AG04450 (cell line): ENCODE measurements around the gene HES2. TPM values are rescaled to one million over a fixed set of nuclear protein-coding genes. Genes with fewer than 3 reads are reported as not detected.

Source experiments
- CTCF ChIA-PET: fragments of 300-600, 350-600 bp; formaldehyde crosslinking; extraction: SDS; loops from one replicate; lab custom pipeline; 2022; ENCODE audit warnings: antibody characterized with exemption, inconsistent platforms; lab: Charles Lee
- POLR2A ChIA-PET: fragments of 350-600 bp; formaldehyde crosslinking; extraction: SDS; loops from one replicate; lab custom pipeline; 2021; ENCODE audit warnings: antibody characterized with exemption, inconsistent platforms; lab: Yijun Ruan, JAX
- DNase-seq: peaks from one replicate; pipeline ENCODE4 v3.0.0-alpha.2; 2011; ENCODE audit warnings: low read depth, low spot score
- H3K27ac ChIP-seq: one replicate; pipeline ENCODE4 v1.5.1; 2012; ENCODE audit warnings: low read depth, low read length, control low read depth
- H3K27me3 ChIP-seq: one replicate; pipeline ENCODE4 v1.6.0; 2012; ENCODE audit warnings: low read length; ENCODE audit not compliant: control insufficient read depth, insufficient read depth
- H3K4me3 ChIP-seq: 2 replicates; pipeline ENCODE4 v1.5.1; 2011; ENCODE audit warnings: mild to moderate bottlenecking, low read depth, low read length, control low read depth
- H3K9me3 ChIP-seq: 2 replicates; pipeline ENCODE4 v1.5.1; 2012; ENCODE audit warnings: low read length; ENCODE audit not compliant: control insufficient read depth, insufficient read depth
- polyA plus RNA-seq: library from polyadenylated mRNA; depleted of rRNA; stranded (reverse); fragments of >200 nt; gene quantifications from 2 replicates; pipeline ENCODE4 v1.2.3, GENCODE V29; 2011
- TF ChIP-seq, protein P1 (sequence below): IDR thresholded peaks from 2 replicates; pipeline ENCODE4 v1.5.1; 2011; ENCODE audit warnings: low read depth, low read length, control low read depth, inconsistent platforms

HES2 gene
- polyA plus RNA-seq, 1 experiment, result not detected

DNA sequence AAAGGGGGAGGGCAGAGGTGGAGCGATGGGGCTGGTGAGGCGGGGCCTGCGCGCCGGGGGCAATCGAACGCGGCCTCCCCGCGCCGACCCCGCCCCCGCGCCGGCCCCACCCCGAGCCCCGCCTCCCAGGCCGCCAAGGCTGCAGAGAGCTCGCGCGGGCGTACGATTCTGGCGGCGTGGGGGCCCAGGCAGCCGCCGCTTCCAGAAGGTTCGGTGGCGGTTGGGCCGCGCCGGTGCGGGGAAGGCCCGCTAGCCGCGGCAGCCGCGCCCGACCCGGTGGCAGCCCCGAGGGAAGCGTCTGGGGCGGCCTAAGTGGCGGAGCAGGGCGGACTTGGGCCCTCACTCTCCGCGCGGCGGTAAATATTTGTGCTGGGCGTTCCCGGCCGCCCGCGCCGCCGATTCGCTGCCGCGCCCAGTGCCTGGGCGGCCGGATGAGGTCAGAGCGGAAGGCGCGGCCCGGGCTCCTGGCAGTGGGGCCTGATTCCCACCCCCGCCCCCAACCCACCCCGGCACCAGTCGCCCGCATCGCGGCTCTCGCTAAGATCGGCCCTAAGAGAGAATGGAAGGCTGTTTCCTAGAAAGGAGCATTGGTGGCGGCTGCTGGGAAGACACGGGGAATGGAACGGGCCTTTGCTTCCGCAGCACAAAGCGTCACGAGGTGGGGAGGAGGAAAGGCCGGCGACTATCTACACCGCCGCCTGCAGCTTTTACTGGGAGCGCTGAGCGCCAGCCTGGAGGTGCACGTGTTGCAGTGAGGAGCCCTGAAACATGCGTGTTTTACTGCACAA lies 26.1 kb downstream of the HES2 start, which contains the start of gene ACOT7:
Gene ACOT7, minus strand, starts transcription at position 368 of the 788 bp plus-strand sequence. CDS start 368 bp downstream, outside the sequence.
- peak within 1 kb of the TSS; percentile 68 for H3K4me3 ChIP-seq
- CTCF ChIA-PET, result interaction anchor here (0.6 to 2.4 kb wide), 9 partner anchors 11 to 208 kb away, joined by 3 to 18 read pairs (median 3); no protein-coding TSS in a partner anchor
- H3K9me3 ChIP-seq, result no peaks in the 10 kb centered on the region
- H3K27ac ChIP-seq, result peak within 1 kb of the TSS; percentile 93
- H3K27me3 ChIP-seq, result peaks cover 4% of the 10 kb centered on the region
- DNase-seq, result peak; percentile 36
- POLR2A ChIA-PET, result interaction anchor here (0.5 to 1.4 kb wide), 5 partner anchors 10 to 215 kb away, joined by 3 to 6 read pairs (median 3); no protein-coding TSS in a partner anchor
- TF ChIP-seq, protein P1, sequence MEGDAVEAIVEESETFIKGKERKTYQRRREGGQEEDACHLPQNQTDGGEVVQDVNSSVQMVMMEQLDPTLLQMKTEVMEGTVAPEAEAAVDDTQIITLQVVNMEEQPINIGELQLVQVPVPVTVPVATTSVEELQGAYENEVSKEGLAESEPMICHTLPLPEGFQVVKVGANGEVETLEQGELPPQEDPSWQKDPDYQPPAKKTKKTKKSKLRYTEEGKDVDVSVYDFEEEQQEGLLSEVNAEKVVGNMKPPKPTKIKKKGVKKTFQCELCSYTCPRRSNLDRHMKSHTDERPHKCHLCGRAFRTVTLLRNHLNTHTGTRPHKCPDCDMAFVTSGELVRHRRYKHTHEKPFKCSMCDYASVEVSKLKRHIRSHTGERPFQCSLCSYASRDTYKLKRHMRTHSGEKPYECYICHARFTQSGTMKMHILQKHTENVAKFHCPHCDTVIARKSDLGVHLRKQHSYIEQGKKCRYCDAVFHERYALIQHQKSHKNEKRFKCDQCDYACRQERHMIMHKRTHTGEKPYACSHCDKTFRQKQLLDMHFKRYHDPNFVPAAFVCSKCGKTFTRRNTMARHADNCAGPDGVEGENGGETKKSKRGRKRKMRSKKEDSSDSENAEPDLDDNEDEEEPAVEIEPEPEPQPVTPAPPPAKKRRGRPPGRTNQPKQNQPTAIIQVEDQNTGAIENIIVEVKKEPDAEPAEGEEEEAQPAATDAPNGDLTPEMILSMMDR, result peak; percentile 37; the same call in 1 of the 2 replicates

DNA sequence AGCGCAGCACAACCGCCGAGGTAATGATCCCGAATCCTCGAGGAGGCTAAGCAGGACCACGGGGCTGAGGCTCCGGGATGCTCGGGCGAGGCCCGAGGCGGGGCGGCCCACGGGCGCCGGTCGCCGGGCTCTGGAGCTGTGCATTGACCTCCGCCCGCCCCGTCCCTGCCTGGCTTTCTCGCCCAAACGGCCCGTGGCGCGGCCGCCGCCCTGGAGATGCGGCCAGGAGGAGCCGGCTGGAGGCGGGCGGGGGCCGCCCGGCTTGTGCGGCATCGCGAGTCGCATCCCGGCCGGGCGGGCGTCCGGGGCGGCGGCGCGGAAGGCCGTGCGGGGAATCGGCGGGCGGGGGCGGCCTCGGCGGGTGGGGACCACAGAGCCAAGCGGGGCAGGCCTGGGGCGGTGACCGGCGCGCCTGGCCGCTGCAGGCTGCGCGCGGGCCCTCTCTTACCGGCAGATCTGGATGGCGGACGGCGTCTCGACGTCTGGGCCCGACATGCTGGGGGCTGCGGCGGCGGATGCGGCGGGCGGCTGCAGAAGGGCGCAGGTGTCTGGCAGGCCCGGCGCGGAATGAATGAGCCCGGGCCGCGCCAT lies 26.8 kb downstream of the HES2 start:
- CTCF ChIA-PET, result interaction anchor here (0.6 to 1.3 kb wide), 5 partner anchors 10 to 93 kb away, joined by 3 to 5 read pairs (median 3); no protein-coding TSS in a partner anchor

DNA sequence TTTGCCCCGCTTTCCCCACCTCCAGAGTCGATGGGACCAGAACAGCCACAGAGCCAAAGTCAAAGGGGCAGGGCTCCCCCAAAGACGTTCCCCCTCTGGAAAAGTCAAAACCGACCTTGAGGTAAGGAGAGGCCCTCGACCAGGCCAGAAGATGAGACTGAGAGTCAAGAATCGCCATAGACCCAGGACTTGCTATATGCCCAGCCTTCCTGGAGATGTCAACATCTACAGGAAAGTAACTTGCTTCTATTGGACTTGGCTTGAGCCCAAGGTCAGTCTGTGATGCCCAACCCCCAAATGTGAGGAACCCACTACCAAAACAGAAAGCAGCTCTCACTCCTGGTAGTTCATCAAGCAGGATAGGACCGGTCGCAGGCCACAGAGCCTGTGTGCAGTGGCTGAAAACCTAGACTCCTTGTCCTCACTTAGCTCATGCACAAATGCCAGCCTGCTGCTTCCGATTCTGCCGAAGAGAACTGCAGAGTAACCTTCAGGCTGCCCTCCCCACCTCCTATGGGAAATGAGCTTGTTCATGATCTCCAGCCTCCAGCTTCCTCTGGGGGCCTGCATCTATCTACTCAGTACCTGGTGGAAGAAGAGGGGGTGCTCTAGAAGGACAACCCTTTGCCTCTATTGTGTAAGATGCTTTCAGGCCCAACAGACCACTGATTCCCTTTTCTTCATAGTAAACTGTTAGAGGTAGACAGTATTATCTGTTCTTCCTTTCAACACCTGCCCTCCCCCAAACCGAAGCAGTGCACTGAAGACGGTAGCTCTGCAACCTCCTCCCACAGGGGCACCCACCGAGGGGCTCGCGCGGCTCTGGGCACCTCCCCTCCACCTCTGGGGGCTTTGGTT lies 27.5 kb downstream of the HES2 start:
- H3K9me3 ChIP-seq, result no peaks in the 10 kb centered on the region
- H3K4me3 ChIP-seq, result peak overlapping the region; percentile 68
- peaks cover 4% of the 10 kb centered on the region for H3K27me3 ChIP-seq
- POLR2A ChIA-PET, result interaction anchor here (0.6 kb wide), 2 partner anchors 30 to 147 kb away, joined by 3 read pairs; no protein-coding TSS in a partner anchor
- no peak for DNase-seq
- CTCF ChIA-PET, result interaction anchor here (0.7 to 1.3 kb wide), 4 partner anchors 10 to 46 kb away, joined by 3 to 5 read pairs (median 4); no protein-coding TSS in a partner anchor
- no peak overlapping the region for H3K27ac ChIP-seq
- TF ChIP-seq, protein P1, result no peak

More for the DNA sequence above, 26.8 kb downstream of the HES2 start:
- Histone ChIP-seq H3K4me3 (peak overlapping the region; percentile 68), H3K27me3 (peaks cover 4% of the 10 kb centered on the region), H3K9me3 (no peaks in the 10 kb centered on the region), H3K27ac (no peak overlapping the region)
- TF ChIP-seq, protein P1, result no peak
- no peak for DNase-seq
- POLR2A ChIA-PET, result interaction anchor here (0.5 to 1.3 kb wide), 3 partner anchors 9 to 216 kb away, joined by 3 to 5 read pairs (median 3); no protein-coding TSS in a partner anchor

DNA sequence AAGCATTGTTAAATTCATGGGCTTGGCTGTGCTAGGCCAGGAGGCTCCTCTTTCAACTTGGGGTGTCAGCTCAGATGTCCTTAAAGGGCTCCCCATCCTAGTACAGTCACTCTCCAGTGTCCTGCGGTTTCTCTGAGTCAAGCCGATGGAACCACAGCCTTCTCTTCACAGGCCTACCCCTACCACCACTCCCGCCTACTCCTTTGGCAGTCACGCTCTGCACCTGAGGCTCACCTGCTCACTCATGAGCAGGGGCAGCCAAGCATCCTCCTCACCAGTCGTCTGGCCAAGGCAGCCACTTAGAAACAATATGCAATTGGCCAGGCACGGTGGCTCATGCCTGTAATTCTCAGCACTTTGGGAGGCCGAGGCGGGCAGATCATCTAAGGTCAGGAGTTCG lies 29.7 kb downstream of the HES2 start:
- Histone ChIP-seq H3K27me3 (no peaks in the 10 kb centered on the region), H3K4me3 (no peak overlapping the region), H3K9me3 (no peaks in the 10 kb centered on the region), H3K27ac (no peak overlapping the region)
- TF ChIP-seq, protein P1, result no peak
- POLR2A ChIA-PET, result no interaction called here
- no peak for DNase-seq
- CTCF ChIA-PET, result interaction anchor here (1.1 kb wide), 1 partner anchor 15 kb away, joined by 6 read pairs; no protein-coding TSS in a partner anchor
